HepG2 (cell line): Measurements from ENCODE around the gene DNASE1L2. TPM values are rescaled to one million over a fixed set of nuclear protein-coding genes. Genes with fewer than 3 reads are reported as not detected.

Experiments used
- AKAP8 ChIP-seq: sonication (generic); formaldehyde crosslinking; IDR thresholded peaks from 2 replicates; pipeline ENCODE4 v1.5.1; 2020; ENCODE audit warnings: mild to moderate bottlenecking, missing genetic modification reagents
- FOSL1 ChIP-seq: sonication (generic); formaldehyde crosslinking; IDR thresholded peaks from 2 replicates; pipeline ENCODE4 v1.9.0; 2021; ENCODE audit warnings: missing genetic modification reagents, borderline replicate concordance
- FOXK1 ChIP-seq: sonication (generic); formaldehyde crosslinking; IDR thresholded peaks from 2 replicates; pipeline ENCODE4 v1.4.0; 2020; ENCODE audit warnings: low read depth, missing genetic modification reagents, borderline replicate concordance
- GABPA ChIP-seq, 2 experiments: IDR thresholded peaks; 2 replicates each; pipeline ENCODE4 v1.6.1; 2011 to 2016; ENCODE audit warnings: low read depth in 2 of 2, low read length in 1 of 2, missing biosample characterization in 1 of 2, missing genetic modification characterization in 1 of 2
- HDAC1 ChIP-seq: sonication (generic); formaldehyde crosslinking; IDR thresholded peaks from 2 replicates; pipeline ENCODE4 v1.5.1; 2020; ENCODE audit warnings: mild to moderate bottlenecking, missing genetic modification reagents
- MAFK ChIP-seq, 2 experiments: IDR thresholded peaks in 1 of 2; conservative IDR thresholded peaks in 1 of 2; 2 replicates each; pipeline ENCODE4 v1.6.1; 2011; ENCODE audit warnings: improper control_type of control experiment in 2 of 2, low read length in 2 of 2
- RAD51 ChIP-seq: fragments of 450-650 bp; IDR thresholded peaks from 2 replicates; pipeline ENCODE4 v1.6.1; 2016; ENCODE audit warnings: borderline replicate concordance
- REL ChIP-seq: sonication (generic); formaldehyde crosslinking; conservative IDR thresholded peaks from 2 replicates; pipeline ENCODE4 v1.8.0; 2022; ENCODE audit warnings: mild to moderate bottlenecking, missing genetic modification reagents, moderate library complexity
- REPIN1 ChIP-seq: sonication (generic); formaldehyde crosslinking; IDR thresholded peaks from 2 replicates; pipeline ENCODE4 v1.8.0; 2022; ENCODE audit warnings: missing genetic modification reagents, low read depth, mild to moderate bottlenecking, borderline replicate concordance
- SIX4 ChIP-seq: sonication (generic); formaldehyde crosslinking; IDR thresholded peaks from 2 replicates; pipeline ENCODE4 v1.4.0; 2020; ENCODE audit warnings: missing genetic modification reagents
- YY1 ChIP-seq: IDR thresholded peaks from 2 replicates; pipeline ENCODE4 v1.6.1; 2011; ENCODE audit warnings: low read length, low read depth, moderate library complexity, mild to moderate bottlenecking; ENCODE audit not compliant: insufficient read depth, insufficient replicate concordance
- ZBTB7B ChIP-seq: sonication (generic); formaldehyde crosslinking; IDR thresholded peaks from 2 replicates; pipeline ENCODE4 v1.4.0; 2020; ENCODE audit warnings: missing genetic modification reagents
- ZFP36L2 ChIP-seq: sonication (generic); formaldehyde crosslinking; IDR thresholded peaks from 2 replicates; pipeline ENCODE4 v1.4.0; 2020; ENCODE audit warnings: missing genetic modification reagents
- ZNF777 ChIP-seq: sonication (generic); formaldehyde crosslinking; IDR thresholded peaks from 2 replicates; pipeline ENCODE4 v1.4.0; 2020; ENCODE audit warnings: missing genetic modification reagents
- polyA plus RNA-seq, 8 experiments: library from polyadenylated mRNA; depleted of rRNA in 3 of 8; stranded (reverse) in 7 of 8; unstranded in 1 of 8; fragments of >200 nt; fragmentation: Illumina TruSeq in 4 of 8; extraction: Trizol in 4 of 8; gene quantifications; 2 replicates each; pipeline versions ENCODE4 v1.2.1 to v1.2.3, GENCODE V29; 2011 to 2016; ENCODE audit warnings: low read depth in 4 of 8, missing spikeins in 1 of 8, mixed read lengths in 1 of 8; ENCODE audit not compliant: insufficient read depth in 1 of 8
- total RNA-seq, 5 experiments: library from RNA; depleted of rRNA; stranded (reverse); fragments of >200 nt; fragmentation: Illumina TruSeq; extraction: Trizol; gene quantifications; 2 replicates each; pipeline ENCODE4 v1.2.3, GENCODE V29; 2016; ENCODE audit warnings: low read depth in 1 of 5
- TF ChIP-seq, protein P1 (sequence below): IDR thresholded peaks from 2 replicates; pipeline ENCODE4 v1.6.1; 2016; ENCODE audit warnings: mild to moderate bottlenecking
- TF ChIP-seq, protein P2 (sequence below), 2 experiments: fragments of 450-650 bp in 1 of 2; sonication (generic) in 1 of 2; formaldehyde crosslinking; IDR thresholded peaks; 2 replicates each; pipeline versions ENCODE4 v1.5.0 to v1.8.0; 2020 to 2022; ENCODE audit warnings: mild to moderate bottlenecking in 1 of 2, missing genetic modification reagents in 1 of 2
- TF ChIP-seq, protein P3 (sequence below): sonication (generic); formaldehyde crosslinking; IDR thresholded peaks from 2 replicates; pipeline ENCODE4 v1.4.0; 2020; ENCODE audit warnings: missing genetic modification reagents, borderline replicate concordance
- TF ChIP-seq, protein P4 (sequence below): sonication (generic); formaldehyde crosslinking; IDR thresholded peaks from 2 replicates; pipeline ENCODE4 v1.8.0; 2022; ENCODE audit warnings: missing genetic modification reagents, mild to moderate bottlenecking, moderate library complexity, borderline replicate concordance

The DNASE1L2 gene
- total and polyA plus RNA-seq, 2 of the 13 experiments (the other 11 are each of a cell fraction or from before 2014, with no cell fraction given) = 0.44 to 0.50 TPM

DNA sequence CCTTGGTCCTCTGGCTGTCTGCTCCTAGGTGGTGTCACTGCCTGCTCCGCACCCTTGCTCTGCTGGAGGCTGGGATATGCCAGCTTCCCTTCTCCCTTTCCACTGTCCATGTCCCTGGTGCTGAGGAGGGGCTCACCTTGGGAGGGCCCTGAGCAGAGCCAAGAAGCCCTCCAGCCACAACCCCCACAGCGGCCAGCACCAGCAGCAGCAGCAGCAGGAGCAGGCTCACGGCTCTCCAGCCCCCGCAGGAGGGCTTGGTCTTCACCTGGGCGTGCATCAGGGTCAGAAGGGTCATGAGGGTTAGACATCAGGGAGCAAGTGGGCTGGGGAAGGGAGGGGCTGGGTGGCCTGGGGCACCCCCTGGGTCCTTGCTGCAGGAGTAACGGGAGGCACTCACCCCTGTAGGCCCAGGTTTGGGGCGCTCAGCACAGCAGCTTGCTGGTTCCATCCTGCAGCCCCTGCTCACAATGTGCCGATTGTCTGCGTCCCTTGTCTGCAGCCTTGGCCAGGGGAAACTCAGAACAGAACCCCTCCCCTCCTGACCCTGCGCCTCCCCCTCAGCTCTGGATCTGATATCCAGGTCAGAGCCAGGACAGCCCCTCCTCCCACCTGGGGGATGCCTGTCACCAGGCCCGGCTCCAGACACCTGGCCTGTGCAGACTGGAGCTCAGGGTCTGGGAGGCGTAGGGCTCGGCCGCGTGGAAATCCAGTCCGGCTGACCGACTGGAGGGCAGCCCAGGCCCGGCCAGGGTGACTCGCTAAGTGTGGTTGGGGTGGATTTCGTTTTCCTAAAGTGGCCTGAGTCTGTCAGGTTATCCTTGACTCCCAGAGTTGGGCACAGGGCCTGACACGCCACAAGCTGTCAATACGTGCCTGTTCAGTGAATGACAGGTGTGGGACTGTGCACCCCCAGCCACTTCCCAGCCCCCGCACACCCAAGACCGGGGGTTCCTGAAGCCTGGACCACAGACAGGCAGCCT, 25.6 kb upstream of the DNASE1L2 start, which contains the start of gene BRICD5 (continued):
- TF ChIP-seq AKAP8 (CRISPR knock-in tag) = peak; percentile 98
- TF ChIP-seq, protein P1, sequence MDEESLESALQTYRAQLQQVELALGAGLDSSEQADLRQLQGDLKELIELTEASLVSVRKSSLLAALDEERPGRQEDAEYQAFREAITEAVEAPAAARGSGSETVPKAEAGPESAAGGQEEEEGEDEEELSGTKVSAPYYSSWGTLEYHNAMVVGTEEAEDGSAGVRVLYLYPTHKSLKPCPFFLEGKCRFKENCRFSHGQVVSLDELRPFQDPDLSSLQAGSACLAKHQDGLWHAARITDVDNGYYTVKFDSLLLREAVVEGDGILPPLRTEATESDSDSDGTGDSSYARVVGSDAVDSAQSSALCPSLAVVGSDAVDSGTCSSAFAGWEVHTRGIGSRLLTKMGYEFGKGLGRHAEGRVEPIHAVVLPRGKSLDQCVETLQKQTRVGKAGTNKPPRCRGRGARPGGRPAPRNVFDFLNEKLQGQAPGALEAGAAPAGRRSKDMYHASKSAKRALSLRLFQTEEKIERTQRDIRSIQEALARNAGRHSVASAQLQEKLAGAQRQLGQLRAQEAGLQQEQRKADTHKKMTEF (CRISPR knock-in tag) = no peak
- no peak for TF ChIP-seq MAFK (conservative IDR thresholded peaks at IDR 0.05 in 1 of 2, IDR thresholded peaks at IDR 0.05 in 1 of 2; ENCODE audit: low read length in 2 of 2)
- TF ChIP-seq HDAC1 (CRISPR knock-in tag) = no peak
- TF ChIP-seq RAD51 = no peak
- TF ChIP-seq, protein P2, sequence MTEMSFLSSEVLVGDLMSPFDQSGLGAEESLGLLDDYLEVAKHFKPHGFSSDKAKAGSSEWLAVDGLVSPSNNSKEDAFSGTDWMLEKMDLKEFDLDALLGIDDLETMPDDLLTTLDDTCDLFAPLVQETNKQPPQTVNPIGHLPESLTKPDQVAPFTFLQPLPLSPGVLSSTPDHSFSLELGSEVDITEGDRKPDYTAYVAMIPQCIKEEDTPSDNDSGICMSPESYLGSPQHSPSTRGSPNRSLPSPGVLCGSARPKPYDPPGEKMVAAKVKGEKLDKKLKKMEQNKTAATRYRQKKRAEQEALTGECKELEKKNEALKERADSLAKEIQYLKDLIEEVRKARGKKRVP (CRISPR knock-in tag; IDR thresholded peaks at IDR 0.05) = no peak
- TF ChIP-seq, protein P3, sequence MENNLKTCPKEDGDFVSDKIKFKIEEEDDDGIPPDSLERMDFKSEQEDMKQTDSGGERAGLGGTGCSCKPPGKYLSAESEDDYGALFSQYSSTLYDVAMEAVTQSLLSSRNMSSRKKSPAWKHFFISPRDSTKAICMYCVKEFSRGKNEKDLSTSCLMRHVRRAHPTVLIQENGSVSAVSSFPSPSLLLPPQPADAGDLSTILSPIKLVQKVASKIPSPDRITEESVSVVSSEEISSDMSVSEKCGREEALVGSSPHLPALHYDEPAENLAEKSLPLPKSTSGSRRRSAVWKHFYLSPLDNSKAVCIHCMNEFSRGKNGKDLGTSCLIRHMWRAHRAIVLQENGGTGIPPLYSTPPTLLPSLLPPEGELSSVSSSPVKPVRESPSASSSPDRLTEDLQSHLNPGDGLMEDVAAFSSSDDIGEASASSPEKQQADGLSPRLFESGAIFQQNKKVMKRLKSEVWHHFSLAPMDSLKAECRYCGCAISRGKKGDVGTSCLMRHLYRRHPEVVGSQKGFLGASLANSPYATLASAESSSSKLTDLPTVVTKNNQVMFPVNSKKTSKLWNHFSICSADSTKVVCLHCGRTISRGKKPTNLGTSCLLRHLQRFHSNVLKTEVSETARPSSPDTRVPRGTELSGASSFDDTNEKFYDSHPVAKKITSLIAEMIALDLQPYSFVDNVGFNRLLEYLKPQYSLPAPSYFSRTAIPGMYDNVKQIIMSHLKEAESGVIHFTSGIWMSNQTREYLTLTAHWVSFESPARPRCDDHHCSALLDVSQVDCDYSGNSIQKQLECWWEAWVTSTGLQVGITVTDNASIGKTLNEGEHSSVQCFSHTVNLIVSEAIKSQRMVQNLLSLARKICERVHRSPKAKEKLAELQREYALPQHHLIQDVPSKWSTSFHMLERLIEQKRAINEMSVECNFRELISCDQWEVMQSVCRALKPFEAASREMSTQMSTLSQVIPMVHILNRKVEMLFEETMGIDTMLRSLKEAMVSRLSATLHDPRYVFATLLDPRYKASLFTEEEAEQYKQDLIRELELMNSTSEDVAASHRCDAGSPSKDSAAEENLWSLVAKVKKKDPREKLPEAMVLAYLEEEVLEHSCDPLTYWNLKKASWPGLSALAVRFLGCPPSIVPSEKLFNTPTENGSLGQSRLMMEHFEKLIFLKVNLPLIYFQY = no peak
- no peak for TF ChIP-seq GABPA (IDR thresholded peaks at IDR 0.05; ENCODE audit: low read depth, low read length)
- TF ChIP-seq GABPA (CRISPR knock-in tag; IDR thresholded peaks at IDR 0.05; ENCODE audit: low read depth) = no peak
- TF ChIP-seq ZBTB7B (CRISPR knock-in tag) = peak; percentile 47; the same call in 1 of the 2 replicates
- TF ChIP-seq FOSL1 (CRISPR knock-in tag) = no peak
- 0 out of 2 replicates have a peak, but pooled peaks have one; percentile 34 for TF ChIP-seq REL
- no peak for TF ChIP-seq ZNF777 (CRISPR knock-in tag)
- TF ChIP-seq ZFP36L2 = no peak
- TF ChIP-seq REPIN1 (CRISPR knock-in tag) = 0 out of 2 replicates have a peak, but pooled peaks have one; percentile 36
- no peak for TF ChIP-seq YY1
- no peak for TF ChIP-seq FOXK1 (CRISPR knock-in tag)
- TF ChIP-seq SIX4 (CRISPR knock-in tag) = no peak
- TF ChIP-seq, protein P4, sequence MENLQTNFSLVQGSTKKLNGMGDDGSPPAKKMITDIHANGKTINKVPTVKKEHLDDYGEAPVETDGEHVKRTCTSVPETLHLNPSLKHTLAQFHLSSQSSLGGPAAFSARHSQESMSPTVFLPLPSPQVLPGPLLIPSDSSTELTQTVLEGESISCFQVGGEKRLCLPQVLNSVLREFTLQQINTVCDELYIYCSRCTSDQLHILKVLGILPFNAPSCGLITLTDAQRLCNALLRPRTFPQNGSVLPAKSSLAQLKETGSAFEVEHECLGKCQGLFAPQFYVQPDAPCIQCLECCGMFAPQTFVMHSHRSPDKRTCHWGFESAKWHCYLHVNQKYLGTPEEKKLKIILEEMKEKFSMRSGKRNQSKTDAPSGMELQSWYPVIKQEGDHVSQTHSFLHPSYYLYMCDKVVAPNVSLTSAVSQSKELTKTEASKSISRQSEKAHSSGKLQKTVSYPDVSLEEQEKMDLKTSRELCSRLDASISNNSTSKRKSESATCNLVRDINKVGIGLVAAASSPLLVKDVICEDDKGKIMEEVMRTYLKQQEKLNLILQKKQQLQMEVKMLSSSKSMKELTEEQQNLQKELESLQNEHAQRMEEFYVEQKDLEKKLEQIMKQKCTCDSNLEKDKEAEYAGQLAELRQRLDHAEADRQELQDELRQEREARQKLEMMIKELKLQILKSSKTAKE = peak; percentile 60; the same call in 1 of the 2 replicates
